ENCODE results near the gene LAMTOR4. TPM values are rescaled to one million over a fixed set of nuclear protein-coding genes. Genes with fewer than 3 reads are reported as not detected.
A peak's percentile ranks its signal among the peaks of the same experiment; 100 is the strongest.

LAMTOR4 gene
- total RNA-seq, 1 donor from 2014 or later = 70.5 TPM

- peaks cover 16% of the 10 kb centered on the region for H3K27me3 Mint-ChIP-seq (ENCODE audit: insufficient read depth, low read depth)
- Histone ChIP-seq H3K9me3 (ENCODE audit: low read depth) (no peaks in the 10 kb centered on the region), H3K4me1 (no peaks in the 10 kb centered on the region), H3K9ac (no peak overlapping the region), H2AFZ (replicated peaks) (no peak overlapping the region), H3K36me3 (no peaks in the 10 kb centered on the region), H3K27ac (no peak overlapping the region), H3K4me3 (no peak overlapping the region), H3F3A (ENCODE audit: low read depth) (peaks cover 24% of the 10 kb centered on the region), H3K4me2 (no peak overlapping the region), H4K20me1 (ENCODE audit: low read depth) (peaks cover 26% of the 10 kb centered on the region), H3K79me2 (ENCODE audit: low read depth) (no peaks in the 10 kb centered on the region), H3K27me3 (no peaks in the 10 kb centered on the region)
- no peak for DNase-seq (ENCODE audit: low spot score)
- peaks cover 3% of the 10 kb centered on the region for H3K36me3 Mint-ChIP-seq
- H3K4me3 Mint-ChIP-seq = peak overlapping the region; percentile 86
- no peaks in the 10 kb centered on the region for H3K9me3 Mint-ChIP-seq
- H3K27ac Mint-ChIP-seq = no peak overlapping the region
- TF ChIP-seq EZH2phosphoT487 (IDR thresholded peaks at IDR 0.05) (no peak), EZH2 (IDR thresholded peaks at IDR 0.05) (no peak)
- TF ChIP-seq, protein P1, sequence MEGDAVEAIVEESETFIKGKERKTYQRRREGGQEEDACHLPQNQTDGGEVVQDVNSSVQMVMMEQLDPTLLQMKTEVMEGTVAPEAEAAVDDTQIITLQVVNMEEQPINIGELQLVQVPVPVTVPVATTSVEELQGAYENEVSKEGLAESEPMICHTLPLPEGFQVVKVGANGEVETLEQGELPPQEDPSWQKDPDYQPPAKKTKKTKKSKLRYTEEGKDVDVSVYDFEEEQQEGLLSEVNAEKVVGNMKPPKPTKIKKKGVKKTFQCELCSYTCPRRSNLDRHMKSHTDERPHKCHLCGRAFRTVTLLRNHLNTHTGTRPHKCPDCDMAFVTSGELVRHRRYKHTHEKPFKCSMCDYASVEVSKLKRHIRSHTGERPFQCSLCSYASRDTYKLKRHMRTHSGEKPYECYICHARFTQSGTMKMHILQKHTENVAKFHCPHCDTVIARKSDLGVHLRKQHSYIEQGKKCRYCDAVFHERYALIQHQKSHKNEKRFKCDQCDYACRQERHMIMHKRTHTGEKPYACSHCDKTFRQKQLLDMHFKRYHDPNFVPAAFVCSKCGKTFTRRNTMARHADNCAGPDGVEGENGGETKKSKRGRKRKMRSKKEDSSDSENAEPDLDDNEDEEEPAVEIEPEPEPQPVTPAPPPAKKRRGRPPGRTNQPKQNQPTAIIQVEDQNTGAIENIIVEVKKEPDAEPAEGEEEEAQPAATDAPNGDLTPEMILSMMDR (IDR thresholded peaks at IDR 0.05) = no peak
- H3K4me1 Mint-ChIP-seq = peaks cover 19% of the 10 kb centered on the region
Observed at GRCh38 chr7:100160067-100160466, 11.3 kb downstream of the LAMTOR4 start.

GRCh38 chr7:100163006-100163531 lies 14.4 kb downstream of the LAMTOR4 start:
- H3K36me3 ChIP-seq = no peaks in the 10 kb centered on the region
- H3K9ac ChIP-seq = no peak overlapping the region
- peaks cover 26% of the 10 kb centered on the region for H3K27me3 Mint-ChIP-seq (ENCODE audit: insufficient read depth, low read depth)
- H3K79me2 ChIP-seq (ENCODE audit: low read depth) = no peaks in the 10 kb centered on the region
- peaks cover 14% of the 10 kb centered on the region for H3K4me1 ChIP-seq
- H2AFZ ChIP-seq (replicated peaks) = no peak overlapping the region
- peaks cover 22% of the 10 kb centered on the region for H3F3A ChIP-seq (ENCODE audit: low read depth)
- no peaks in the 10 kb centered on the region for H3K36me3 Mint-ChIP-seq
- H3K4me2 ChIP-seq = no peak overlapping the region
- peaks cover 22% of the 10 kb centered on the region for H3K27me3 ChIP-seq
- H3K9me3 ChIP-seq (ENCODE audit: low read depth) = no peaks in the 10 kb centered on the region
- H3K27ac ChIP-seq = no peak overlapping the region
- DNase-seq (ENCODE audit: low spot score) = no peak
- TF ChIP-seq EZH2phosphoT487 (IDR thresholded peaks at IDR 0.05) = no peak
- no peak for TF ChIP-seq EZH2 (IDR thresholded peaks at IDR 0.05)
- TF ChIP-seq, protein P1 (IDR thresholded peaks at IDR 0.05) = no peak
- peaks cover 27% of the 10 kb centered on the region for H3K4me1 Mint-ChIP-seq
- H3K4me3 Mint-ChIP-seq = no peak overlapping the region
- H3K9me3 Mint-ChIP-seq = no peaks in the 10 kb centered on the region
- H3K27ac Mint-ChIP-seq = peak overlapping the region; percentile 14
- H4K20me1 ChIP-seq (ENCODE audit: low read depth) = peaks cover under 1% of the 10 kb centered on the region
- no peak overlapping the region for H3K4me3 ChIP-seq

DNA sequence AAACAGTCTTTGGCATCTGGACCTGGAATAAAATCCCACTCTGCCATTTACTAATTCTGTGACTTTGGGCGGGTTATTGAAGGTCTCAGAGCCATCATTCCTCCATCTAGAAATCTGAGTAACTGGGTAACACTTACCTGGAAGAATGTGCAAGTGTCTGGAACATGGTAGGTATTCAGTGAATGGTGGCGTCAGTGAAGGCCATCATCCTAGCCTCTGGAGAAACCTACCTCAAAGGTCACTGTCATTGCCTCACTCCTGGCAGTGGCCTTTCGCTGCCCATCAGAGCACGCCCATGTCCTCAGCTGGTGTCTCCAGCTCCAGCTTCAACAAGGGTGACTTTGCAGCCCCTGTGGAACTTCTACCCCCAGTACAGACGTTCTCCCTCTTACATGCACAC lies 15.2 kb downstream of the LAMTOR4 start:
- Histone ChIP-seq H3K27ac (no peak overlapping the region), H3K9ac (no peak overlapping the region), H3K4me2 (no peak overlapping the region), H3K4me3 (no peak overlapping the region), H2AFZ (replicated peaks) (no peak overlapping the region), H3K4me1 (peaks cover 19% of the 10 kb centered on the region), H3K79me2 (ENCODE audit: low read depth) (no peaks in the 10 kb centered on the region), H4K20me1 (ENCODE audit: low read depth) (peaks cover under 1% of the 10 kb centered on the region), H3F3A (ENCODE audit: low read depth) (peaks cover 24% of the 10 kb centered on the region), H3K9me3 (ENCODE audit: low read depth) (no peaks in the 10 kb centered on the region), H3K36me3 (no peaks in the 10 kb centered on the region), H3K27me3 (peaks cover 22% of the 10 kb centered on the region)
- Mint-ChIP-seq H3K4me3 (no peak overlapping the region), H3K9me3 (no peaks in the 10 kb centered on the region), H3K27ac (no peak overlapping the region), H3K27me3 (ENCODE audit: insufficient read depth, low read depth) (peaks cover 26% of the 10 kb centered on the region), H3K36me3 (no peaks in the 10 kb centered on the region), H3K4me1 (peaks cover 34% of the 10 kb centered on the region)
- DNase-seq (ENCODE audit: low spot score) = no peak
- no peak for TF ChIP-seq EZH2 (IDR thresholded peaks at IDR 0.05)
- TF ChIP-seq, protein P1 (IDR thresholded peaks at IDR 0.05) = no peak
- TF ChIP-seq EZH2phosphoT487 (IDR thresholded peaks at IDR 0.05) = no peak

Measured in neural progenitor cell (in vitro differentiated cells).